T-helper 1 cell treated with Interleukin-12 subunit alpha and Interleukin-12 subunit beta and Interleukin-4 antibody, amounts not matched to agents 30 μg/mL and 1 μg/mL, for 36 hours (primary cell): ENCODE measurements around the gene WDR74.

ENCODE experiments used
- H3K27ac Mint-ChIP-seq: one replicate; pipeline ENCODE4 v1.8.0; 2021; ENCODE audit warnings: mild to moderate bottlenecking, mixed read lengths
- H3K27me3 Mint-ChIP-seq: one replicate; pipeline ENCODE4 v1.8.0; 2021; ENCODE audit warnings: low read depth, mixed read lengths
- H3K36me3 Mint-ChIP-seq: one replicate; pipeline ENCODE4 v1.8.0; 2021; ENCODE audit warnings: low read depth, mixed read lengths
- H3K4me1 Mint-ChIP-seq: one replicate; pipeline ENCODE4 v1.8.0; 2021; ENCODE audit warnings: low read depth, mixed read lengths
- H3K4me3 Mint-ChIP-seq: one replicate; pipeline ENCODE4 v1.8.0; 2021; ENCODE audit warnings: mild to moderate bottlenecking, moderate library complexity, mixed read lengths
- H3K9me3 Mint-ChIP-seq: one replicate; pipeline ENCODE4 v1.8.0; 2021; ENCODE audit warnings: mixed read lengths

Gene WDR74

GRCh38 chr11:62805076-62805892, 34.1 kb downstream of the WDR74 start, which contains the start of gene NXF1:
Gene NXF1, minus strand, starts transcription at chr11:62805440. Its CDS starts 84 bp downstream, at chr11:62805356.
- Mint-ChIP-seq H3K4me1 (peaks cover 17% of the 10 kb centered on the region), H3K27ac (peak within 1 kb of the TSS; percentile 96), H3K36me3 (peaks cover 24% of the 10 kb centered on the region), H3K9me3 (no peaks in the 10 kb centered on the region), H3K4me3 (peak within 1 kb of the TSS; percentile 96), H3K27me3 (no peaks in the 10 kb centered on the region)

- peaks cover 29% of the 10 kb centered on the region for H3K36me3 Mint-ChIP-seq
- peak overlapping the region; percentile 94 for H3K27ac Mint-ChIP-seq
- no peaks in the 10 kb centered on the region for H3K27me3 Mint-ChIP-seq
- H3K4me3 Mint-ChIP-seq, result peak overlapping the region; percentile 96
- H3K9me3 Mint-ChIP-seq, result no peaks in the 10 kb centered on the region
- H3K4me1 Mint-ChIP-seq, result peaks cover 18% of the 10 kb centered on the region
Measured at GRCh38 chr11:62804310-62805075, 34.9 kb downstream of the WDR74 start.

GRCh38 chr11:62801071-62801470, 38.3 kb downstream of the WDR74 start:
- peaks cover 47% of the 10 kb centered on the region for H3K36me3 Mint-ChIP-seq
- peaks cover 12% of the 10 kb centered on the region for H3K4me1 Mint-ChIP-seq
- H3K27ac Mint-ChIP-seq, result no peak overlapping the region
- H3K4me3 Mint-ChIP-seq, result no peak overlapping the region
- no peaks in the 10 kb centered on the region for H3K9me3 Mint-ChIP-seq
- H3K27me3 Mint-ChIP-seq, result no peaks in the 10 kb centered on the region

GRCh38 chr11:62799486-62799885, 39.9 kb downstream of the WDR74 start:
- peaks cover 58% of the 10 kb centered on the region for H3K36me3 Mint-ChIP-seq
- H3K27ac Mint-ChIP-seq, result no peak overlapping the region
- peaks cover 12% of the 10 kb centered on the region for H3K4me1 Mint-ChIP-seq
- H3K9me3 Mint-ChIP-seq, result no peaks in the 10 kb centered on the region
- no peak overlapping the region for H3K4me3 Mint-ChIP-seq
- H3K27me3 Mint-ChIP-seq, result no peaks in the 10 kb centered on the region

GRCh38 chr11:62796281-62796680, 43.1 kb downstream of the WDR74 start:
- Mint-ChIP-seq H3K27ac (no peak overlapping the region), H3K36me3 (peaks cover 56% of the 10 kb centered on the region), H3K4me1 (peaks cover 12% of the 10 kb centered on the region), H3K4me3 (no peak overlapping the region), H3K9me3 (no peaks in the 10 kb centered on the region), H3K27me3 (no peaks in the 10 kb centered on the region)

GRCh38 chr11:62794201-62794775, 45.1 kb downstream of the WDR74 start:
- Mint-ChIP-seq H3K36me3 (peaks cover 61% of the 10 kb centered on the region), H3K27ac (no peak overlapping the region), H3K9me3 (no peaks in the 10 kb centered on the region), H3K27me3 (no peaks in the 10 kb centered on the region), H3K4me3 (no peak overlapping the region), H3K4me1 (peaks cover 27% of the 10 kb centered on the region)

- peaks cover 58% of the 10 kb centered on the region for H3K36me3 Mint-ChIP-seq
- H3K4me3 Mint-ChIP-seq, result peak overlapping the region; percentile 93
- no peaks in the 10 kb centered on the region for H3K27me3 Mint-ChIP-seq
- peaks cover 37% of the 10 kb centered on the region for H3K4me1 Mint-ChIP-seq
- H3K9me3 Mint-ChIP-seq, result no peaks in the 10 kb centered on the region
- peak overlapping the region; percentile 90 for H3K27ac Mint-ChIP-seq
Measured at GRCh38 chr11:62792202-62792575, 47.2 kb downstream of the WDR74 start.

- peaks cover 59% of the 10 kb centered on the region for H3K36me3 Mint-ChIP-seq
- H3K4me3 Mint-ChIP-seq, result peak within 1 kb of the TSS; percentile 93
- no peaks in the 10 kb centered on the region for H3K9me3 Mint-ChIP-seq
- H3K4me1 Mint-ChIP-seq, result peaks cover 37% of the 10 kb centered on the region
- H3K27ac Mint-ChIP-seq, result peak within 1 kb of the TSS; percentile 90
- H3K27me3 Mint-ChIP-seq, result no peaks in the 10 kb centered on the region
Measured at GRCh38 chr11:62791501-62792201, 47.7 kb downstream of the WDR74 start, which contains the start of gene TMEM223. Gene TMEM223, minus strand, starts transcription at chr11:62792006. Its CDS starts 12 bp downstream, at chr11:62791994.

- peaks cover 44% of the 10 kb centered on the region for H3K36me3 Mint-ChIP-seq
- H3K27ac Mint-ChIP-seq, result peak overlapping the region; percentile 70
- peak overlapping the region; percentile 93 for H3K4me3 Mint-ChIP-seq
Measured at GRCh38 chr11:62789576-62789975, 49.8 kb downstream of the WDR74 start.

GRCh38 chr11:62788991-62789390, 50.4 kb downstream of the WDR74 start:
- H3K27ac Mint-ChIP-seq, result peak overlapping the region; percentile 70
- H3K36me3 Mint-ChIP-seq, result peaks cover 39% of the 10 kb centered on the region
- H3K9me3 Mint-ChIP-seq, result no peaks in the 10 kb centered on the region
- H3K4me3 Mint-ChIP-seq, result peak overlapping the region; percentile 93
- peaks cover 44% of the 10 kb centered on the region for H3K4me1 Mint-ChIP-seq
- H3K27me3 Mint-ChIP-seq, result no peaks in the 10 kb centered on the region

More at GRCh38 chr11:62789576-62789975, 49.8 kb downstream of the WDR74 start:
- peaks cover 44% of the 10 kb centered on the region for H3K4me1 Mint-ChIP-seq
- no peaks in the 10 kb centered on the region for H3K27me3 Mint-ChIP-seq
- no peaks in the 10 kb centered on the region for H3K9me3 Mint-ChIP-seq

GRCh38 chr11:62787005-62787759, 52.2 kb downstream of the WDR74 start, which contains the start of gene TMEM179B:
Gene TMEM179B, plus strand, starts transcription at chr11:62787402. Its CDS starts 30 bp downstream, at chr11:62787432.
- H3K4me3 Mint-ChIP-seq, result peak within 1 kb of the TSS; percentile 93
- peak within 1 kb of the TSS; percentile 93 for H3K27ac Mint-ChIP-seq

GRCh38 chr11:62786318-62787004, 52.9 kb downstream of the WDR74 start:
- no peaks in the 10 kb centered on the region for H3K9me3 Mint-ChIP-seq
- H3K27ac Mint-ChIP-seq, result peak overlapping the region; percentile 87
- no peaks in the 10 kb centered on the region for H3K27me3 Mint-ChIP-seq
- peaks cover 32% of the 10 kb centered on the region for H3K36me3 Mint-ChIP-seq
- peaks cover 34% of the 10 kb centered on the region for H3K4me1 Mint-ChIP-seq
- peak overlapping the region; percentile 86 for H3K4me3 Mint-ChIP-seq

More at GRCh38 chr11:62787005-62787759, 52.2 kb downstream of the WDR74 start, which contains the start of gene TMEM179B:
- no peaks in the 10 kb centered on the region for H3K27me3 Mint-ChIP-seq
- H3K4me1 Mint-ChIP-seq, result peaks cover 38% of the 10 kb centered on the region
- peaks cover 34% of the 10 kb centered on the region for H3K36me3 Mint-ChIP-seq
- H3K9me3 Mint-ChIP-seq, result no peaks in the 10 kb centered on the region
